WTC11 (cell line): Measurements from ENCODE around the gene PHLDB2.

Experiments
- ATF1 ChIP-seq: sonication (generic); formaldehyde crosslinking; IDR thresholded peaks from 2 replicates; pipeline ENCODE4 v1.8.1; 2023; ENCODE audit warnings: mild to moderate bottlenecking, moderate library complexity, missing genetic modification reagents
- ATF3 ChIP-seq: sonication (generic); formaldehyde crosslinking; conservative IDR thresholded peaks from 2 replicates; pipeline ENCODE4 v1.8.1; 2022; ENCODE audit warnings: mild to moderate bottlenecking, missing genetic modification reagents
- CREB1 ChIP-seq: sonication (generic); formaldehyde crosslinking; IDR thresholded peaks from 2 replicates; pipeline ENCODE4 v1.8.0; 2023; ENCODE audit warnings: mild to moderate bottlenecking, missing genetic modification reagents
- HMGXB4 ChIP-seq: sonication (generic); formaldehyde crosslinking; IDR thresholded peaks from 2 replicates; pipeline ENCODE4 v1.8.1; 2023; ENCODE audit warnings: mild to moderate bottlenecking, moderate library complexity, missing genetic modification reagents
- JUN ChIP-seq: sonication (generic); formaldehyde crosslinking; IDR thresholded peaks from 2 replicates; pipeline ENCODE4 v1.8.0; 2023; ENCODE audit warnings: mild to moderate bottlenecking, missing genetic modification reagents
- MAX ChIP-seq: sonication (generic); formaldehyde crosslinking; IDR thresholded peaks from 2 replicates; pipeline ENCODE4 v1.8.0; 2022; ENCODE audit warnings: mild to moderate bottlenecking, missing genetic modification reagents
- NR2C2 ChIP-seq: sonication (generic); formaldehyde crosslinking; IDR thresholded peaks from 2 replicates; pipeline ENCODE4 v1.8.0; 2022; ENCODE audit warnings: mild to moderate bottlenecking, missing genetic modification reagents
- PREB ChIP-seq: sonication (generic); formaldehyde crosslinking; IDR thresholded peaks from 2 replicates; pipeline ENCODE4 v1.8.1; 2022; ENCODE audit warnings: mild to moderate bottlenecking, missing genetic modification reagents, moderate library complexity, borderline replicate concordance
- TEAD4 ChIP-seq: sonication (generic); formaldehyde crosslinking; IDR thresholded peaks from 2 replicates; pipeline ENCODE4 v1.8.0; 2022; ENCODE audit warnings: mild to moderate bottlenecking, missing genetic modification reagents
- TP53 ChIP-seq: sonication (generic); formaldehyde crosslinking; IDR thresholded peaks from 2 replicates; pipeline ENCODE4 v1.8.1; 2023; ENCODE audit warnings: mild to moderate bottlenecking, missing genetic modification reagents
- TF ChIP-seq, protein P1 (sequence below): fragments of 200-600 bp; IDR thresholded peaks from 2 replicates; pipeline ENCODE4 v1.8.0; 2022; ENCODE audit warnings: antibody characterized with exemption
- TF ChIP-seq, protein P2 (sequence below): sonication (generic); formaldehyde crosslinking; IDR thresholded peaks from 2 replicates; pipeline ENCODE4 v1.8.0; 2022; ENCODE audit warnings: mild to moderate bottlenecking, missing genetic modification reagents
- TF ChIP-seq, protein P3 (sequence below): sonication (generic); formaldehyde crosslinking; IDR thresholded peaks from 2 replicates; pipeline ENCODE4 v1.8.1; 2023; ENCODE audit warnings: mild to moderate bottlenecking, missing genetic modification reagents

DNA sequence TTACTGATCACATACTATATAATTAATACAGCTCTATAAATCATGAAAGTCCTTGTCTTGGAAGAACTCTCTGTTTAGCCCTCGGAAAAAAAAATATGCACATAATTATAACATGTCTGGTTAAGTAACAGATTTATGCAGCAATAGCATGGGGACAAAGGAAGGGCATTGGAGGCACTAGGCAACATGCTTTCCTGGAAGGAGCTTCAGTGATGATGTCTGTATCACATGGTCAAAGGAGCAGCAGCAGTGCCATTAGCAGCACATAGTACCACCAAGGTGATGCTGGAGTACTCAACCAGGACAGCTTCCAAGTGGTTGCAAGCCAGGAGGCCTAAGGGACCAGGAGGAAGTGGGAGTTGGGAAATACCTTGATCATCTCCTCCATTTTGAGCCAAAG is 36.3 kb upstream of the PHLDB2 start:
- no peak for TF ChIP-seq NR2C2 (CRISPR knock-in tag)
- TF ChIP-seq, protein P1, sequence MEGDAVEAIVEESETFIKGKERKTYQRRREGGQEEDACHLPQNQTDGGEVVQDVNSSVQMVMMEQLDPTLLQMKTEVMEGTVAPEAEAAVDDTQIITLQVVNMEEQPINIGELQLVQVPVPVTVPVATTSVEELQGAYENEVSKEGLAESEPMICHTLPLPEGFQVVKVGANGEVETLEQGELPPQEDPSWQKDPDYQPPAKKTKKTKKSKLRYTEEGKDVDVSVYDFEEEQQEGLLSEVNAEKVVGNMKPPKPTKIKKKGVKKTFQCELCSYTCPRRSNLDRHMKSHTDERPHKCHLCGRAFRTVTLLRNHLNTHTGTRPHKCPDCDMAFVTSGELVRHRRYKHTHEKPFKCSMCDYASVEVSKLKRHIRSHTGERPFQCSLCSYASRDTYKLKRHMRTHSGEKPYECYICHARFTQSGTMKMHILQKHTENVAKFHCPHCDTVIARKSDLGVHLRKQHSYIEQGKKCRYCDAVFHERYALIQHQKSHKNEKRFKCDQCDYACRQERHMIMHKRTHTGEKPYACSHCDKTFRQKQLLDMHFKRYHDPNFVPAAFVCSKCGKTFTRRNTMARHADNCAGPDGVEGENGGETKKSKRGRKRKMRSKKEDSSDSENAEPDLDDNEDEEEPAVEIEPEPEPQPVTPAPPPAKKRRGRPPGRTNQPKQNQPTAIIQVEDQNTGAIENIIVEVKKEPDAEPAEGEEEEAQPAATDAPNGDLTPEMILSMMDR: no peak
- TF ChIP-seq, protein P2, sequence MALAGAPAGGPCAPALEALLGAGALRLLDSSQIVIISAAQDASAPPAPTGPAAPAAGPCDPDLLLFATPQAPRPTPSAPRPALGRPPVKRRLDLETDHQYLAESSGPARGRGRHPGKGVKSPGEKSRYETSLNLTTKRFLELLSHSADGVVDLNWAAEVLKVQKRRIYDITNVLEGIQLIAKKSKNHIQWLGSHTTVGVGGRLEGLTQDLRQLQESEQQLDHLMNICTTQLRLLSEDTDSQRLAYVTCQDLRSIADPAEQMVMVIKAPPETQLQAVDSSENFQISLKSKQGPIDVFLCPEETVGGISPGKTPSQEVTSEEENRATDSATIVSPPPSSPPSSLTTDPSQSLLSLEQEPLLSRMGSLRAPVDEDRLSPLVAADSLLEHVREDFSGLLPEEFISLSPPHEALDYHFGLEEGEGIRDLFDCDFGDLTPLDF (CRISPR knock-in tag): no peak
- TF ChIP-seq TEAD4 (CRISPR knock-in tag): no peak
- TF ChIP-seq, protein P3, sequence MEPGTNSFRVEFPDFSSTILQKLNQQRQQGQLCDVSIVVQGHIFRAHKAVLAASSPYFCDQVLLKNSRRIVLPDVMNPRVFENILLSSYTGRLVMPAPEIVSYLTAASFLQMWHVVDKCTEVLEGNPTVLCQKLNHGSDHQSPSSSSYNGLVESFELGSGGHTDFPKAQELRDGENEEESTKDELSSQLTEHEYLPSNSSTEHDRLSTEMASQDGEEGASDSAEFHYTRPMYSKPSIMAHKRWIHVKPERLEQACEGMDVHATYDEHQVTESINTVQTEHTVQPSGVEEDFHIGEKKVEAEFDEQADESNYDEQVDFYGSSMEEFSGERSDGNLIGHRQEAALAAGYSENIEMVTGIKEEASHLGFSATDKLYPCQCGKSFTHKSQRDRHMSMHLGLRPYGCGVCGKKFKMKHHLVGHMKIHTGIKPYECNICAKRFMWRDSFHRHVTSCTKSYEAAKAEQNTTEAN (CRISPR knock-in tag): no peak
- no peak for TF ChIP-seq JUN
- no peak for TF ChIP-seq ATF1
- TF ChIP-seq TP53 (CRISPR knock-in tag): no peak
- no peak for TF ChIP-seq CREB1 (CRISPR knock-in tag)
- no peak for TF ChIP-seq PREB (CRISPR knock-in tag)
- TF ChIP-seq MAX (CRISPR knock-in tag): no peak
- TF ChIP-seq ATF3 (CRISPR knock-in tag): no peak
- TF ChIP-seq HMGXB4 (CRISPR knock-in tag): no peak
